Lung (tissue), 12 donors: ENCODE results near the gene UBR1. TPM values are rescaled to one million over a fixed set of nuclear protein-coding genes. Genes with fewer than 3 reads are reported as not detected.

Experiments used
- ATAC-seq: fragments of 200-7000 bp; cut with Tn5 transposase; one replicate; pipeline ENCODE4 v1.9.1; 2020; ENCODE audit warnings: moderate number of reproducible peaks; ENCODE audit not compliant: insufficient read depth, low FRiP score
- DNase-seq, 3 donors: peaks; one replicate each; pipeline ENCODE4 v3.0.0-alpha.2; 2013 to 2017
- H3K27ac ChIP-seq, 2 donors: one replicate each; pipeline ENCODE4 v1.5.1; 2013; ENCODE audit warnings: mild to moderate bottlenecking in 2 of 2, moderate library complexity in 2 of 2, control low read depth in 1 of 2, inconsistent platforms in 1 of 2, low read depth in 1 of 2, low read length in 1 of 2
- H3K27me3 ChIP-seq, 3 donors: one replicate each; pipeline ENCODE4 v1.5.1; 2013; ENCODE audit warnings: low read length in 2 of 3; ENCODE audit not compliant: control insufficient read depth in 3 of 3, insufficient read depth in 3 of 3
- H3K36me3 ChIP-seq, 4 donors: one replicate each; pipeline ENCODE4 v1.5.1; 2013; ENCODE audit warnings: low read length in 4 of 4, mild to moderate bottlenecking in 1 of 4, moderate library complexity in 1 of 4; ENCODE audit not compliant: control insufficient read depth in 4 of 4, insufficient read depth in 4 of 4
- H3K4me1 ChIP-seq, 5 donors: one replicate each; pipeline ENCODE4 v1.5.1; 2013; ENCODE audit warnings: low read length in 5 of 5, mild to moderate bottlenecking in 2 of 5, moderate library complexity in 1 of 5; ENCODE audit not compliant: control insufficient read depth in 5 of 5, insufficient read depth in 5 of 5
- H3K4me3 ChIP-seq: one replicate; pipeline ENCODE4 v1.5.1; 2013; ENCODE audit warnings: mild to moderate bottlenecking, control low read depth, moderate library complexity
- H3K9ac ChIP-seq, 2 donors: one replicate each; pipeline ENCODE4 v1.5.1; 2013; ENCODE audit warnings: low read length in 2 of 2, control low read depth in 1 of 2; ENCODE audit not compliant: insufficient read depth in 1 of 2
- H3K9me3 ChIP-seq, 4 donors: one replicate each; pipeline ENCODE4 v1.5.1; 2013; ENCODE audit warnings: low read length in 3 of 4, mild to moderate bottlenecking in 1 of 4, moderate library complexity in 1 of 4; ENCODE audit not compliant: control insufficient read depth in 4 of 4, insufficient read depth in 3 of 4
- CTCF ChIP-seq: IDR thresholded peaks from 2 replicates; pipeline ENCODE4 v1.5.1; 2012; ENCODE audit warnings: mild to moderate bottlenecking; ENCODE audit errors: control extremely low read depth, extremely low read depth
- WGBS, 2 donors: extraction: QIAGEN DNeasy Blood & Tissue Kit; methylation state at CpG; one replicate each; pipeline ENCODE4 v1.1.7; 2013; 5-methylcytosine and 5-hydroxymethylcytosine counted together
- polyA plus RNA-seq, 2 donors: library from polyadenylated mRNA; stranded (reverse); fragments of 200-250 nt; gene quantifications; one replicate each; pipeline ENCODE4 v1.2.1, GENCODE V29; 2013
- total RNA-seq, 2 donors: library from RNA; depleted of rRNA in 1 of 2; stranded (reverse); fragments of >200 nt in 1 of 2; gene quantifications; one replicate each; pipeline ENCODE4 v1.2.1, GENCODE V29; 2014 to 2021
- donor health status: control.
- donor health status: control.
- donor health status: Bipolar disorder and iron deficiency.
- donor health status: healthy.
- donor health status: DM: yes; HTN: yes; CAD: no.

The UBR1 gene
- total and polyA plus RNA-seq, 4 donors: 5.7 to 70.3 (median 17.2) TPM

DNA sequence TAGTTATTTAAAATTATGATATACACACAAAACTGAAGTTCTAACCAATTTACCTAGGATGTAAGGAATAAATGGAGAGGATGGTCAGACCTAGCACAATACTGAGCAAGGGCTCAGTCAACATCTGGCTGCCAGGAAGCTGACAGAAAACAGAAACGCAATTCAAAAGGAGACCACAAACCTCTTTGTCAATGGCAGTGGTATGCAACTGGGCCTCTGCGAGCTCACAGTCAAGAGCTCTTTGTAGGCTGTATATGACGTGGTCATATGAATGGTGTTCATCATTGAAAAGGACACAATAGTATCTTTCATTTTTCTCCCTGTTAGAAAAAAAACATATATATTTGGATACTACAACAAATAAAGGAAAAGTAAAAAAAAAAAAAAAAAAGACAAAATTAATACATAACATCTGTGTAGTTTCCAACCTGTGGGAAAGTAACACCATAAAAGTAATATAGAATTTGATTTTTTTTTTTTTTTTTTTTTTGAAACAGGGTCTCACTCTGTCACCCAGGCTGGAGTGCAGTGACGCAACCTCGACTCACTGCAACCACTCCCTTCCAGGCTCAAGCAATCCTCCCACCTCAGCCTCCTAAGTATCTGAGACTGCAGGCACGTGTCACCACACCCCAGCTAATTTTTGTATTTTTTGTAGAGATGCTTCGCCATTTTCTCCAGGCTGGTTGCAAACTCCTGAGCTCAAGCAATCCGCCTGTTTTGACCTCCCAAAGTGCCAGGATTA lies 37.9 kb downstream of the UBR1 start:
- ATAC-seq: no peak
- Histone ChIP-seq H3K9ac (no peak overlapping the region), H3K9me3 (no peaks in the 10 kb centered on the region), H3K27me3 (no peaks in the 10 kb centered on the region), H3K27ac (no peak overlapping the region), H3K36me3 (peaks cover 8 to 42% (median 10%) of the 10 kb centered on the region in 4 donors), H3K4me1 (peaks cover 0 to 2% (median 0%) of the 10 kb centered on the region in 5 donors), H3K4me3 (no peak overlapping the region)
- no peak for DNase-seq
- 87 to 92% methylated on average over 8 of the region's 8 CpGs for WGBS, 2 donors
- no peak for TF ChIP-seq CTCF

GRCh38 chr15:43056696-43057095 lies 49.1 kb downstream of the UBR1 start:
- Histone ChIP-seq H3K4me3 (no peak overlapping the region), H3K27me3 (no peaks in the 10 kb centered on the region), H3K4me1 (peaks cover 0 to 2% (median 0%) of the 10 kb centered on the region in 5 donors), H3K27ac (no peak overlapping the region), H3K36me3 (peaks cover 12 to 42% (median 34%) of the 10 kb centered on the region in 4 donors), H3K9ac (no peak overlapping the region), H3K9me3 (no peaks in the 10 kb centered on the region)
- DNase-seq (no peak), ATAC-seq (no peak)
- TF ChIP-seq CTCF: no peak

DNA sequence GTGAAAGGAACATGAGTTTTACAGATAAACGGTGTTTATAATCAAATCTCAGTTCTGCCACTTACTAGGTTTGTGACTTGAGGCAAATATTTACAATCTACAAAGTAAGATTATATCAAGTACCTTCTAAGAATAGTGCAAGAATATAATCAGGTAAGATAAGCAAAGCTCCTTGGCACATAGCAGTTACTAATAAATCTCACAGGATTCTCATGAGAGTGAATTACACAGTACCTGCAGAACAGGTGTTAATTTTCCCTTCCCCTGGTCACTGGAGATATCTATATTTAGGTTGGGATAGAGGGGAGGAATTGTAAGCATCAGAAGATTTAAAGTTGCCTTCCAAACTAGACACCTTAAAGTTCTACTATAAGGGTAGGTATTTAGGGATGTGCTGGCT lies 53.0 kb downstream of the UBR1 start:
- Histone ChIP-seq H3K9ac (no peak overlapping the region), H3K36me3 (peaks cover 13 to 23% (median 18%) of the 10 kb centered on the region in 4 donors), H3K27ac (no peak overlapping the region), H3K9me3 (no peaks in the 10 kb centered on the region), H3K27me3 (no peaks in the 10 kb centered on the region), H3K4me1 (peaks cover 0 to 2% (median 0%) of the 10 kb centered on the region in 5 donors), H3K4me3 (no peak overlapping the region)
- TF ChIP-seq CTCF: no peak
- WGBS, 2 donors: 63 to 86% methylated on average over 1 of the region's 1 CpG
- DNase-seq (no peak), ATAC-seq (no peak)
